MCF 10A (cell line): ENCODE measurements around the gene SYT17. TPM values are rescaled to one million over a fixed set of nuclear protein-coding genes. Genes with fewer than 3 reads are reported as not detected.

Experiments
- BruUV-seq: library from RNA; stranded (reverse); fragments of 400-500 nt; replicated peaks from 2 replicates; lab custom pipeline; 2021; lab: Mats Ljungman, UMichigan
- CTCF ChIA-PET: fragments of 300-600 bp; sonication (Branson Sonifier 250); formaldehyde crosslinking; extraction: SDS; loops from one replicate; lab custom pipeline; 2021; ENCODE audit warnings: antibody characterized with exemption, inconsistent platforms; lab: Yijun Ruan, JAX
- POLR2A ChIA-PET: fragments of 300-600, 350-650 bp; sonication (Branson Sonifier 250); formaldehyde crosslinking; extraction: SDS; loops from one replicate; lab custom pipeline; 2020; ENCODE audit warnings: antibody characterized with exemption, inconsistent platforms; lab: Yijun Ruan, JAX
- DNase-seq: peaks from one replicate; pipeline ENCODE4 v3.0.0-alpha.2; 2018; ENCODE audit not compliant: unreplicated experiment
- H3K27ac Mint-ChIP-seq: one replicate; pipeline ENCODE4 v1.8.0; 2022; ENCODE audit warnings: mild to moderate bottlenecking, low read depth, mixed read lengths; ENCODE audit not compliant: unreplicated experiment
- H3K27me3 Mint-ChIP-seq: one replicate; pipeline ENCODE4 v1.8.0; 2022; ENCODE audit warnings: mixed read lengths; ENCODE audit not compliant: insufficient read depth, unreplicated experiment
- H3K36me3 Mint-ChIP-seq: one replicate; pipeline ENCODE4 v1.8.0; 2022; ENCODE audit warnings: mild to moderate bottlenecking, moderate library complexity, mixed read lengths; ENCODE audit not compliant: insufficient read depth, unreplicated experiment
- H3K4me1 Mint-ChIP-seq: one replicate; pipeline ENCODE4 v1.8.0; 2022; ENCODE audit warnings: mixed read lengths; ENCODE audit not compliant: insufficient read depth, unreplicated experiment
- H3K4me3 Mint-ChIP-seq: one replicate; pipeline ENCODE4 v1.8.0; 2022; ENCODE audit warnings: mild to moderate bottlenecking, moderate library complexity, mixed read lengths; ENCODE audit not compliant: unreplicated experiment
- H3K9me3 Mint-ChIP-seq: one replicate; pipeline ENCODE4 v1.8.0; 2022; ENCODE audit warnings: mixed read lengths; ENCODE audit not compliant: unreplicated experiment
- intact Hi-C: fragments of 100-400 bp; cut with micrococcal nuclease; formaldehyde crosslinking; loops from 2 replicates; pipeline ENCODE4 v1.14.1; 2022
- total RNA-seq: library from RNA; stranded (reverse); gene quantifications from 2 replicates; pipeline ENCODE4 v1.2.3, GENCODE V29; 2022
- TF ChIP-seq, protein P1 (sequence below): fragments of 200-600 bp; IDR thresholded peaks from one replicate; pipeline ENCODE4 v1.8.0; 2022; ENCODE audit warnings: antibody characterized with exemption, mild to moderate bottlenecking; ENCODE audit not compliant: unreplicated experiment

SYT17 gene
- total RNA-seq, 1 experiment from 2014 or later = not detected

DNA sequence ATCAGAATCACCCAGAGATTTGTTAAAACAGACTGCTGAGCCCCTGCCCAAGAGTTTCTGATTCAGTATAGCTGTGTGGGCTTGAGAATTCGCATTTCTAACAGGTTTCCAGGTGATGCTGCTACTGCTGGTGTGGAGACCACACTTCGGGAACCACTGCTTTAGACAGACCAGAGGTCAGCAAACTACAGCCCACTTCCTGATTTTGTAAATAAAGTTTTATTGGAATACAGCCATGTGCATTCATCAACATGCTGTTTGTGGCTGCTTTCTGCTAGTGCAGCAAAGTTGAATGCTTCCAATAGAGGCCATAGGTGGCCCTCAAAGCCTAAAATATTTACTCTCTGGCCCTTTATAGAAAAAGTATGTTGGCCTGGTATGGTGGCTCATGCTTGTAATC lies 84.9 kb downstream of the SYT17 start:
- intact Hi-C loops = no loop called here
- H3K36me3 Mint-ChIP-seq = no peaks in the 10 kb centered on the region
- BruUV-seq = no TSS peak
- no peaks in the 10 kb centered on the region for H3K4me1 Mint-ChIP-seq
- CTCF ChIA-PET = interaction anchor here (0.6 to 0.9 kb wide), 3 partner anchors 9 to 257 kb away, joined by 3 to 4 read pairs (median 3); no protein-coding TSS in a partner anchor
- peaks cover 21% of the 10 kb centered on the region for H3K27me3 Mint-ChIP-seq
- POLR2A ChIA-PET = no interaction called here
- no peak for DNase-seq
- no peak overlapping the region for H3K4me3 Mint-ChIP-seq
- no peaks in the 10 kb centered on the region for H3K9me3 Mint-ChIP-seq
- H3K27ac Mint-ChIP-seq = no peak overlapping the region
- TF ChIP-seq, protein P1, sequence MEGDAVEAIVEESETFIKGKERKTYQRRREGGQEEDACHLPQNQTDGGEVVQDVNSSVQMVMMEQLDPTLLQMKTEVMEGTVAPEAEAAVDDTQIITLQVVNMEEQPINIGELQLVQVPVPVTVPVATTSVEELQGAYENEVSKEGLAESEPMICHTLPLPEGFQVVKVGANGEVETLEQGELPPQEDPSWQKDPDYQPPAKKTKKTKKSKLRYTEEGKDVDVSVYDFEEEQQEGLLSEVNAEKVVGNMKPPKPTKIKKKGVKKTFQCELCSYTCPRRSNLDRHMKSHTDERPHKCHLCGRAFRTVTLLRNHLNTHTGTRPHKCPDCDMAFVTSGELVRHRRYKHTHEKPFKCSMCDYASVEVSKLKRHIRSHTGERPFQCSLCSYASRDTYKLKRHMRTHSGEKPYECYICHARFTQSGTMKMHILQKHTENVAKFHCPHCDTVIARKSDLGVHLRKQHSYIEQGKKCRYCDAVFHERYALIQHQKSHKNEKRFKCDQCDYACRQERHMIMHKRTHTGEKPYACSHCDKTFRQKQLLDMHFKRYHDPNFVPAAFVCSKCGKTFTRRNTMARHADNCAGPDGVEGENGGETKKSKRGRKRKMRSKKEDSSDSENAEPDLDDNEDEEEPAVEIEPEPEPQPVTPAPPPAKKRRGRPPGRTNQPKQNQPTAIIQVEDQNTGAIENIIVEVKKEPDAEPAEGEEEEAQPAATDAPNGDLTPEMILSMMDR = no peak

DNA sequence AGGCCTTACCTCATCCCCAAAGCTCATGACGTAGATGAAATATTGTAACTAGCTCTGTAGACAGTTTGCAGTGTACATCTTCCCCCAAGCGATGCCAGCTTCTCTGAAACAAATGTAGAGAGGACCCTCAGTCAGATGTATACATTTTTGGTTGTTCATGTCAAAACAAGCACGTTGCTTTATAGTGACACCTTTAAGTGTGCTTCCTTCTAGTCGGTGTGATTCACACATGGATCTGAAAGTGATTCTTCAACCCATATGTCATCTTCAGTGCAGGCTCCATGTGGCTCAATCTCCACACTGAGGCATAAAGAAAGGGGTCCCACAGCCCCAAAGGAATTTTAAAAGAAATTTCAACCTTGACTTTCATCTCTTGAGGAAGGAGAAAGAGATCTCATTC lies 86.6 kb downstream of the SYT17 start:
- POLR2A ChIA-PET = no interaction called here
- no TSS peak for BruUV-seq
- peaks cover 35% of the 10 kb centered on the region for H3K27me3 Mint-ChIP-seq
- DNase-seq = no peak
- no peak overlapping the region for H3K4me3 Mint-ChIP-seq
- TF ChIP-seq, protein P1 = no peak
- no peaks in the 10 kb centered on the region for H3K36me3 Mint-ChIP-seq
- CTCF ChIA-PET = no interaction called here
- H3K9me3 Mint-ChIP-seq = no peaks in the 10 kb centered on the region
- intact Hi-C loops = no loop called here
- H3K27ac Mint-ChIP-seq = no peak overlapping the region
- no peaks in the 10 kb centered on the region for H3K4me1 Mint-ChIP-seq

DNA sequence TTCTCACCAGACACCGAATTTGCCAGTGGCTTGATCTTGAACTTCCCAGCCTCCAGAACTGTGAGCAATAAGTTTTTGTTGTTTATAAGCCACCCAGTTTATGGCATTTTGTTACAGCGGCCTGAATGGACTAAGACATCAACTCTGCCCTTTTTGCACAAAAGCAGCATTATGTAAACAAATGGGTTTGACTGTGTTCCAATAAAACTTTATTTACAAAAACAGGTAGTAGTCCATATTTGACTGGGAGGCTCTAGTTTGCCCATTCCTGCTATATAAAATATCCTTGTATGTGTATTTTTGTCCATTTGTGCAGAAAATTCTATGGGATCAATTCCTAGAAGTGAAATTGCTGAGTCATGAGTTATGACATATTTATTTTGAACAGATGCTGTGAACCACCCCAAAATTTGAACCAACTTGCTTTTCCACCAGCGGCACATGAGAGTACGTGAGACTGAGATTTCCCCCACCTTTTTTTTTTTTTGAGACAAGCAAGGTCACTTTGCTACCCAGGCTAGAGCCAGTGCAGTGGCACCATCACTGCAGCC lies 96.2 kb downstream of the SYT17 start:
- intact Hi-C loops = loop anchor here (10.0 kb wide), 1 partner anchor 59 kb away; no protein-coding TSS in a partner anchor
- no peaks in the 10 kb centered on the region for H3K4me1 Mint-ChIP-seq

DNA sequence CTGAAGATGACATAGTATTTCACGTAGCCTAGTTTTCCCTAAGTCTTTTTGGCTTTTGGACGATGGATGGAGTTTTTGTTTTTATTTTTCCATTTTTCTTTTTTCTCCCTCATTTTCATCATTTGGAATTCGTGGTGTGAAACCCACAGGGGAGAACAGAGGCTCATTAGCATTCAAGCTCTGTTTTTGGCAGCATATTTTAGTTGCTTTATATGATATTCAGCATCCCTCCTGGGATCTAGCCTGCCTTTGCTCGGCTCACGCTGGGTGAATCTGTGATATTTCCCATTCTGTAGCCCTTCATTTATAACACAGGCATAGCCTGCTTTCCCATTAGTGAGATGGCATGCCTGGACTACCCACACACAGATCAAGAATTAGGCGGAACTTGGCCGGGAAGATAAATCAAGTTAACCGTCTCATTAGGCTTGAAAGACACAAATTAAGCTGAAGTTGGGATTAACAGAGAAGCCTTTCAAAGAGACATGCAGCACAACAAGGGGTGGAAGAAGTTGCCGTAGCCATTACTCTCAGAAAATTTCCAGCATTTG lies 97.4 kb downstream of the SYT17 start:
- POLR2A ChIA-PET = interaction anchor here (0.6 kb wide), 2 partner anchors 22 to 237 kb away, joined by 3 to 4 read pairs; no protein-coding TSS in a partner anchor
- TF ChIP-seq, protein P1 = no peak
- BruUV-seq = no TSS peak
- CTCF ChIA-PET = interaction anchor here (0.5 to 0.8 kb wide), 5 partner anchors 40 to 236 kb away, joined by 3 to 5 read pairs (median 4); no protein-coding TSS in a partner anchor
- intact Hi-C loops = loop anchor here (10.0 kb wide), 1 partner anchor 61 kb away; no protein-coding TSS in a partner anchor
- Mint-ChIP-seq H3K4me3 (no peak overlapping the region), H3K9me3 (peaks cover 13% of the 10 kb centered on the region), H3K4me1 (no peaks in the 10 kb centered on the region), H3K27me3 (peaks cover under 1% of the 10 kb centered on the region), H3K36me3 (no peaks in the 10 kb centered on the region), H3K27ac (no peak overlapping the region)
- no peak for DNase-seq

More for the DNA sequence above, 96.2 kb downstream of the SYT17 start:
- BruUV-seq = no TSS peak
- Mint-ChIP-seq H3K27me3 (peaks cover 13% of the 10 kb centered on the region), H3K27ac (no peak overlapping the region), H3K36me3 (no peaks in the 10 kb centered on the region), H3K4me3 (no peak overlapping the region), H3K9me3 (peaks cover 11% of the 10 kb centered on the region)
- DNase-seq = no peak
- ChIA-PET POLR2A (no interaction called here), CTCF (no interaction called here)
- TF ChIP-seq, protein P1 = no peak
